Activated CD4-positive, alpha-beta T cell treated with anti-CD3 and anti-CD28 coated beads, Interleukin-2, amount 50 U/mL, for 16 hours (primary cell): Measurements from ENCODE around the gene PMAIP1.
"Not testable (repeated sequence)": the region's sequence is repeated elsewhere in the genome, so short reads cannot be mapped to it uniquely, and the experiment has no call there.

ENCODE experiments used
- DNase-seq: peaks from one replicate; pipeline ENCODE4 v3.0.0-alpha.2; 2020

PMAIP1 gene

GRCh38 chr18:59885579-59886163, 14.1 kb upstream of the PMAIP1 start:
- peak; percentile 84 for DNase-seq

DNA sequence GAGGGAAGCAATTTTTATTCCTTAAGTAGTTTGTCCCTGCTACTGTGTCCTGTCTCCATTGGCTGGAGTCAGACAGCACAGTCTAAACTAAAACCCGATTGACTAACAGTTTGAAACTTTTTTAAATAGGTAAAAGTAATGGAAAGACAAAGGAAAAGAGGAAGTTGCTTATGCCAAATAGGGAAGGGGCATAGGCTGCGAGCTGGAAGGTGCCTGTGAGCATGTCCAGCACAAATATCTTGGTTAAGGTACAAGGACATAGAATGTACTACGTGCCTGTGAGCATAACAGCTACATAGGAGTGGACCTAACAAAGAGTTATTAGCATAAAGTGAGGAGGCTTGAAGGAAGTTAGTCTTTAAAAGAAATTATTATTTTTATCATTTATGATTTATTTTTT, 13.4 kb upstream of the PMAIP1 start:
- not testable (repeated sequence) for DNase-seq

DNA sequence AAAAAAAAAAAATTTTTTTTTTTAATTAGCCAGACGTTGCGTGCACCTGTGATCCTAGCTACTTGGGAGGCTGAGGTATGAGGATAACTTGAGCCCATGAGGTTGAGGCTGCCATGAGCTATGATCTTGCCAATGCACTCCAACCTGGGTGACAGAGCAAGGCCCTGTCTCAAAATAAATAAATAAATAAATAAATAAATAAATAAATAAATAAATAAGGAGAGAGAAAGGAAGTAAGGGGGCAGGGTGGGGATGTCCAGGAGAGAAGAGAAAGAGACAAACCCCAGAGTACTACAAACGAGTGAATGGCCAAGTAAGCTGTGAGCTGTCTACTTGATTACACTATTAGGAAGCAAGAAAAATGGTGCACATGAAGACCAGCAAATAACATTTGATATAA, 7.7 kb upstream of the PMAIP1 start:
- DNase-seq, result no peak

GRCh38 chr18:59893971-59894370, 5.8 kb upstream of the PMAIP1 start:
- no peak for DNase-seq

DNA sequence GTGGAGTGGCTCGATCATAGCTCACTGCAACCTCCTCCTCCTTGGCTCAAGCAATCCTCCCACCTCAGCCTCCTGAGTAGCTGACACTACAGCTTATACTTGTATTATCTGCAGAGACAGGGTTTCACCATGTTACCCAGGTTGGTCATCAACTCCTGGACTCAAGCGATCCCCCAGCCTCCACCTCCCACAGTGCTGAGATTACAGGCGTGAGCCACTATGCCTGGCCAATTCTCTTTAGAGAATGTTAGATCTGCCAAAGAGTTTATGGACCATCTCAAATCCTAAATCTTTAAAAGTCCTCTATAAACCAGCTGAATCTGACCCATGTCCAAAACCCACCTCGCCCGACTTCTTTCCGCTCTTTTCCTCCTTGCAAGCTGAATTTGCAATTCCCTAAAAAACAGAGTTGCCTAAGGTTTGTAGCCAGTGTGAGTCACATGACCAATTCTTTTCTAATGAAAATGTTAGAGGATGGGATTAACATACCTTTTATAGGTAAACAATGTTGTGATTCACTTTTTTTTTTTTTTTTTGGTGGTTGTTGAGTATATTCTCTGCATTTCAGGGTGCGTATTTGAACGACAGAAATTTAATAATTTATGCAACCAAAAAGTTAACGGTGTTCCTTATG, 2.4 kb upstream of the PMAIP1 start:
- no peak for DNase-seq

DNA sequence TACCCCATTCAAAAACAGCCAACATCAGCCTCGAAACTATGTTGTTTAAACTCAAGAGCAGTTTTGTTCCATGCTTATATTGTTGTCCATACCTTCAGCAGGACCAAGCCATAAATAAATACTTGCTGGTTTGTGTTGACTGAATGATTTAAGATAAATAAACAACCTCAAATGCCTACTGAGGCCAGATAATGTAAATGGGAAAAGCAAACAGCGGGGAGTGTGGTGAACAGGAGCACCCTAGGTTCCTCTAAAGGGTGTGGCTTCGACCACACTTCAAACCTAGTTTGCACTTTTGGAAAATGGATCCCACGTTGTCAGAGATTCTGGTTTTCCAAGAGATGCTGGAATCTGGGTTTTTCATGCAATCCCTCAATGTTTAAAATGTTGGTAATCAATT, 1.7 kb upstream of the PMAIP1 start:
- DNase-seq, result no peak

- no peak for DNase-seq
Observed at GRCh38 chr18:59898609-59899297, 1.0 kb upstream of the PMAIP1 start.

DNA sequence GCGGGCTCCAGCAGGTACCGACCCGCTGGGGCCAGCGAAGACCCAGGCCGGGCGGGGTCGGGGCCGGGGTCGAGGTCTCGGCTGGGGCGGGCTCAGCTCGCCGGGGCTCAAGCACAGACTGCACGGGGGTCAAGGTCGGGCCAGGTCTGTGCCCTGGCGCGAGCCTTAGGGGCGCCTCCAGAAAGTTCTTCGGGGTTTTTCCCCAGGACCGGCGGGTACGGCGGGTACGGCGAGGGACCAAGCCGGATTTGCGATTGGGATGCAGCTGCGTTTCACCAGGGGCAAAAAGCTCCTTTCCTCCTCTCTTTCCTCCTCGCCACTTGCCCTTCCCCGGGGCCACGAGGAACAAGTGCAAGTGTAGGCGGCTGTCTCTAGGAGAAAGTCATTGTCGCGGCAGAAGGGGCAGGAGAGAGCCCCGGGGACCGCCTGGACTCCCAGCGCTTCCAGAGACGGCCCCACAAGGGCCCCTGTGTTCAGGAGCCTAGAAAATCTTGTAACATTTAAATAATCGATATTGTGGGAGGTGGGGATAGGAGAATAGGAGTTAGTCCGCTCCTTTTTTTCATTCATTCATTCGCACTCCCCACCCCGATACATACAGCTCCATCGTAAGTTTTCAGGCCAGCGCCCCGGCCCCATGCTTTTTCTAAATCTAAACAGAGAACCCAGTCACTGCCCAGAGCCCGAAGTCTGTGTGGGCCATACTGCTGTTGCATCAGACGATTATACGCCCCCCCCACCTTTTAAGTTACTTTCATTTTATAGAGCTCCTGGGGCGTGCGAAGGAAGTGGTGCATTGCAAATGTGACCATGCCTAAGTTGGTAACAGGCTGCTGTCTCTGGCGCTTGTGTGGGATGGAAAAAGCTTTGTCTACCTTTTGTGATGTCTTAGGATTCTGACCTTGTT, 679 bp downstream of the PMAIP1 start:
- peak; percentile 84 for DNase-seq

GRCh38 chr18:59902131-59902992, 2.6 kb downstream of the PMAIP1 start:
- peak; percentile 67 for DNase-seq

- no peak for DNase-seq
Observed at GRCh38 chr18:59902993-59903610, 3.3 kb downstream of the PMAIP1 start.

DNA sequence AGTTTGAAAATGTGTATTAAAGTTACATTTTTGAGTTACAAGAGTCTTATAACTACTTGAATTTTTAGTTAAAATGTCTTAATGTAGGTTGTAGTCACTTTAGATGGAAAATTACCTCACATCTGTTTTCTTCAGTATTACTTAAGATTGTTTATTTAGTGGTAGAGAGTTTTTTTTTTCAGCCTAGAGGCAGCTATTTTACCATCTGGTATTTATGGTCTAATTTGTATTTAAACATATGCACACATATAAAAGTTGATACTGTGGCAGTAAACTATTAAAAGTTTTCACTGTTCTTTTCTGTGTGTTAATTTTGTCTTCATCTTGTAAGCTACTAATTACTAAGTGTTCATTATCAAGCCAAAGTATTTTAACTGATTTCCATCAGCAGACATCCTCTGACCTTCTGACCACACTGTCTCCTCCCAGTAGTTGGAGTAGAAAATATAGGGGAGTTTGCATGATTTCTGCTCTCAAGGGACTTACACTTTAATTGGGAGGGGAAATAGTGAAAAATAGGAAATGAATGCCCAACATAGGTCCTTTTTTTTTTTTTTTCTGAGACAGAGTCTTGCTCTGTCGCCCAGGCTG, 4.3 kb downstream of the PMAIP1 start:
- no peak for DNase-seq

GRCh38 chr18:59905686-59906091, 5.9 kb downstream of the PMAIP1 start:
- DNase-seq, result no peak

GRCh38 chr18:59906203-59906602, 6.4 kb downstream of the PMAIP1 start:
- no peak for DNase-seq

GRCh38 chr18:59907172-59907571, 7.4 kb downstream of the PMAIP1 start:
- DNase-seq, result peak; percentile 53

DNA sequence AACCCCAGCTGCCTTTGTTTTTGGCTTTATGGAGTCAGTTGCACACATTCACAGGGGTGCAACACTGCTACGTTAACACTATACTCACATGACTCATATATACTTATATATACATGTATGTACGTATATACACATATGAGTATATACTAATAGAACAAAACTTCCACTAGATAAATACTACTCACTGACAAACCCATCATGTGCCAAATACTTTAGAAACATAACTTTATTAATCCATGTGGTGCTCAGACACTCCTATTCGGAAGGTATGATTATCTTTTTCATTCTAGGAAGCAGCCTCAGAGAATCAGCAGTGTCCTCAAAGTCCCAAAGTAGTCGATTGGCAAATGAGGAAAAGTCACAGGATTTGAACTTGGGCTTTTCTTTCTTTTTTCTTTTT, 7.9 kb downstream of the PMAIP1 start:
- no peak for DNase-seq

DNA sequence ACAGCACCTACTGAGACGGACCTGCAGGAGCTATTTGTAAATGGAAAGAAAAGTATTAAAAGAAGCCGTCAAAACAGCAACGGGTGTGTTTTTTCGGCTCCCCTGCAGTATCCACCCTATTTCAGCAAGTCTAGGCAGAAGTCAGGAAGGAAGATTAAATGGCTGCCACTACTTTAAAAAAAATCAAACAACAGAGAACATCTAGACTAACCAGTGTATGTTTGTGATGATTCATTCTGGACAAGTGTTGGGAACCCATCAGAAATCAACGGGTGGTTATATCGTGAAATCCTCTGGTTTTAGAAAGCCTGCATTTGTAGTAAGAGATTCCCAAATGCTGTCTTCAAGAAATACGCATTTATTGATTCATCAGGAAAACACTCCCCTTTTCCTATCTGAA, 9.0 kb downstream of the PMAIP1 start:
- DNase-seq, result no peak

- no peak for DNase-seq
Observed at GRCh38 chr18:59909289-59910036, 9.7 kb downstream of the PMAIP1 start.

- DNase-seq, result no peak
Observed at GRCh38 chr18:59910967-59911366, 11.2 kb downstream of the PMAIP1 start.

DNA sequence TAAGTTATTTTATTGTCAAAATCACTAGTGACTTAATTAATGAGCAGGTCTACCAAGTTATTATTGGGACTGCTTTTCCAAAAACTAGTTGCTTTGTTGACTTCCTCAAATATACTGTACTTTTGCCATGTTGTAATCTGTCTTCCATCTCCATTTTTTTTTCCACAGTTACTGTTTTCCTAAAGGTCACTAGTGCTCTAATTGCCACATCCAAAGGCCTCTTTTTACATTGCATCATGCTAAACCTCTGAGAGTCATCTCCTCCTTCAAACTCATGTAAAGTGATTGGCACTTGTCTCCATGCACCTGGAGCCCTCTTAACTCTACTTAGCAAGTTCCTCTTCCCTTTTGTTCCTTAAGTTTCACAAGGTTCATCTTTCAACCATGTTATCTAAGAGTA, 11.8 kb downstream of the PMAIP1 start:
- no peak for DNase-seq

DNA sequence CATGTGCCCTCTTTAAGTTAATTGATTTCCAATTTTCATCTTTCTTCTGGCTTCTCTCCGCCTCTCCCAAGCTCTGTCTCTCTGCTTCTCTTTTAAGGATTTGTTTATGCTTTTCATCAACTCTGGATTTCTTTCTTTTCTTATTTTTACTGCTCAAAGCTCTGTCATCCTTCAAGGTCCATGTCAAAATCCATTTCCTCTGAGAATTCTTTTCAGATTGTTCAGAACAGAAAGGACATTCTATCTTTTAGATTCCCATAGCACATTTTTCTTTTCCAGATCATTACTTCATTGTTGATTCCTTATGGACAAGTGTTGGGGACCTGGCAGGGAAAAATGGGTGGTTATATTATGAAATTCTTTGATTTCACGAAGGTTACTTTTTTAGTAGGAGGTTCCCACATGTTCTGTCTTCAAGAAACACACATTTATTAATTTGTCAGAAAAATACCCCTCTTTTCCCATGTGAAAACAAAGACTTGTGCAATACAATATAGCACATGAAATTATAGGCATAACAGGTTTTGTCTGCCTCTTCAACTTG, 12.3 kb downstream of the PMAIP1 start:
- DNase-seq, result no peak
